Right ventricle myocardium inferior (tissue), 1 donor: ENCODE measurements around the gene PM20D1. TPM values are rescaled to one million over a fixed set of nuclear protein-coding genes. Genes with fewer than 3 reads are reported as not detected.
"Not testable (repeated sequence)": the region's sequence is repeated elsewhere in the genome, so short reads cannot be mapped to it uniquely, and the experiment has no call there.

Experiments used
- ATAC-seq: fragments of 200-7000 bp; cut with Tn5 transposase; one replicate; pipeline ENCODE4 v1.9.1; 2020; ENCODE audit warnings: mild to moderate bottlenecking, moderate library complexity
- DNase-seq: peaks from one replicate; pipeline ENCODE4 v3.0.0; 2021; ENCODE audit errors: missing footprints
- intact Hi-C: fragments of 100-400 bp; cut with DNase I; formaldehyde crosslinking; loops from one replicate; pipeline ENCODE4 v1.11.0; 2022
- long read RNA-seq: library from polyadenylated mRNA; unstranded; transcript quantifications from one replicate; pipeline ENCODE4 v2.0.0, GENCODE V29; 2021
- total RNA-seq: library from RNA; stranded (reverse); fragmentation: NEBNext Ultra II Directional; extraction: Animal tissue kit (Norgen Biotek cat#: 25700); gene quantifications from one replicate; pipeline ENCODE4 v1.2.1, GENCODE V29; 2021
- donor health status: DM: no; HTN: yes; CAD: no; lungs with severe emphysema.

The PM20D1 gene
- 1.7 TPM for total RNA-seq
- long read RNA-seq: 0 reads

GRCh38 chr1:205849619-205850355 lies at the start of gene PM20D1:
PM20D1 (minus strand) TSS chr1:205850132; CDS start chr1:205850072, 60 bp downstream.
- ATAC-seq (peak; percentile 100), DNase-seq (peak; percentile 82)
- intact Hi-C loops: loop anchor here (5.0 kb wide), 1 partner anchor 37 kb away; the partner anchor contains the start of gene SLC41A1

GRCh38 chr1:205896351-205896750 lies 46.4 kb upstream of the PM20D1 start:
- intact Hi-C loops: no loop called here
- ATAC-seq: no peak

GRCh38 chr1:205894119-205894518 lies 44.2 kb upstream of the PM20D1 start:
- DNase-seq, ATAC-seq, intact Hi-C loops: not testable (repeated sequence)

More at GRCh38 chr1:205896351-205896750, 46.4 kb upstream of the PM20D1 start:
- no peak for DNase-seq

- intact Hi-C loops, DNase-seq, ATAC-seq: not testable (repeated sequence)
Measured at GRCh38 chr1:205892175-205892574, 42.2 kb upstream of the PM20D1 start.

GRCh38 chr1:205891481-205891880 lies 41.5 kb upstream of the PM20D1 start:
- ATAC-seq, DNase-seq, intact Hi-C loops: not testable (repeated sequence)

GRCh38 chr1:205890631-205891030 lies 40.7 kb upstream of the PM20D1 start:
- ATAC-seq, intact Hi-C loops, DNase-seq: not testable (repeated sequence)

- intact Hi-C loops, DNase-seq, ATAC-seq: not testable (repeated sequence)
Measured at GRCh38 chr1:205889706-205890105, 39.8 kb upstream of the PM20D1 start.

- intact Hi-C loops, ATAC-seq: not testable (repeated sequence)
Measured at GRCh38 chr1:205889006-205889405, 39.1 kb upstream of the PM20D1 start.

GRCh38 chr1:205883792-205884191 lies 33.9 kb upstream of the PM20D1 start:
- DNase-seq: no peak
- ATAC-seq: no peak
- intact Hi-C loops: no loop called here

More at GRCh38 chr1:205889006-205889405, 39.1 kb upstream of the PM20D1 start:
- DNase-seq: not testable (repeated sequence)

- ATAC-seq: no peak
- intact Hi-C loops: no loop called here
- no peak for DNase-seq
Measured at GRCh38 chr1:205880923-205881322, 31.0 kb upstream of the PM20D1 start.

GRCh38 chr1:205879974-205880373 lies 30.0 kb upstream of the PM20D1 start:
- DNase-seq (no peak), ATAC-seq (no peak)
- intact Hi-C loops: no loop called here

GRCh38 chr1:205878026-205878425 lies 28.1 kb upstream of the PM20D1 start:
- ATAC-seq (no peak), DNase-seq (no peak)
- intact Hi-C loops: no loop called here

- DNase-seq, ATAC-seq, intact Hi-C loops: not testable (repeated sequence)
Measured at GRCh38 chr1:205873148-205873547, 23.2 kb upstream of the PM20D1 start.

GRCh38 chr1:205870236-205870635 lies 20.3 kb upstream of the PM20D1 start:
- intact Hi-C loops: no loop called here
- ATAC-seq (no peak), DNase-seq (no peak)

- intact Hi-C loops: no loop called here
- ATAC-seq (no peak), DNase-seq (no peak)
Measured at GRCh38 chr1:205861540-205861939, 11.6 kb upstream of the PM20D1 start.

- intact Hi-C loops: no loop called here
- ATAC-seq (no peak), DNase-seq (no peak)
Measured at GRCh38 chr1:205858141-205858961, 8.4 kb upstream of the PM20D1 start.

- intact Hi-C loops, ATAC-seq: not testable (repeated sequence)
Measured at GRCh38 chr1:205857501-205857900, 7.6 kb upstream of the PM20D1 start.

GRCh38 chr1:205856433-205856832 lies 6.5 kb upstream of the PM20D1 start:
- ATAC-seq: no peak
- no peak for DNase-seq
- intact Hi-C loops: no loop called here

More at GRCh38 chr1:205857501-205857900, 7.6 kb upstream of the PM20D1 start:
- DNase-seq: not testable (repeated sequence)

GRCh38 chr1:205852969-205853368 lies 3.0 kb upstream of the PM20D1 start:
- intact Hi-C loops: no loop called here
- ATAC-seq (no peak), DNase-seq (no peak)
